ENCODE results near the gene GAL3ST1. TPM values are rescaled to one million over a fixed set of nuclear protein-coding genes. Genes with fewer than 3 reads are reported as not detected.
A peak's percentile ranks its signal among the peaks of the same experiment; 100 is the strongest.
"Not testable (repeated sequence)": the region's sequence is repeated elsewhere in the genome, so short reads cannot be mapped to it uniquely, and the experiment has no call there.

The GAL3ST1 gene
- total RNA-seq, 8 experiments from 2014 or later = 0.91 to 2.9 (median 1.7) TPM; not detected in 2

GRCh38 chr22:30606455-30607299, 32.2 kb upstream of the GAL3ST1 start, which contains the start of gene TCN2:
Gene TCN2, plus strand, starts transcription at chr22:30607174. Its CDS starts 158 bp downstream, at chr22:30607332.
- 0 to 6% methylated on average over 2 to 3 of the region's 24 CpGs; no CpG with 5 or more reads in 8 of the 10 experiments for WGBS, 10 experiments
- in situ Hi-C loops (cut with MboI; ENCODE audit: low pct_unique_long_range_greater_than_20kb in 2 of 9, low sequenced_read_pairs in 9 of 9, unreplicated experiment in 9 of 9) = no loop called here
- Histone ChIP-seq H3K27ac (peak within 1 kb of the TSS; percentile 67 to 87), H3K4me1 (replicated peaks in 1 of 2) (peaks cover 24 to 26% of the 10 kb centered on the region in 2 donors), H3K4me3 (peak within 1 kb of the TSS; percentile 44 to 81 (median 50))
- ATAC-seq (replicated peaks in 6 of 8) = peak; percentile 59 to 90 (median 82)

GRCh38 chr22:30605449-30606110, 31.1 kb upstream of the GAL3ST1 start:
- H3K4me1 ChIP-seq (replicated peaks in 1 of 2) = peaks cover 24 to 26% of the 10 kb centered on the region in 2 donors
- peak in 2 of 8 experiments; percentile 2 to 20 for ATAC-seq (replicated peaks in 6 of 8)
- in situ Hi-C loops (cut with MboI; ENCODE audit: low pct_unique_long_range_greater_than_20kb in 2 of 9, low sequenced_read_pairs in 9 of 9, unreplicated experiment in 9 of 9) = no loop called here
- H3K4me3 ChIP-seq = no peak overlapping the region
- 0 to 93% (median 54%) methylated on average over 1 to 9 of the region's 9 CpGs; no CpG with 5 or more reads in 2 of the 10 experiments for WGBS, 10 experiments
- no peak overlapping the region for H3K27ac ChIP-seq

GRCh38 chr22:30604723-30605122, 30.3 kb upstream of the GAL3ST1 start:
- 75 to 100% (median 100%) methylated on average over 1 to 2 of the region's 2 CpGs; no CpG with 5 or more reads in 4 of the 10 experiments for WGBS, 10 experiments
- no peak for ATAC-seq (replicated peaks in 6 of 8)
- in situ Hi-C loops (cut with MboI; ENCODE audit: low pct_unique_long_range_greater_than_20kb in 2 of 9, low sequenced_read_pairs in 9 of 9, unreplicated experiment in 9 of 9) = no loop called here
- Histone ChIP-seq H3K4me3 (no peak overlapping the region), H3K4me1 (replicated peaks in 1 of 2) (peaks cover 24 to 26% of the 10 kb centered on the region in 2 donors), H3K27ac (no peak overlapping the region)

GRCh38 chr22:30603801-30604200, 29.3 kb upstream of the GAL3ST1 start:
- no peak overlapping the region for H3K4me3 ChIP-seq
- H3K4me1 ChIP-seq (replicated peaks in 1 of 2) = peaks cover 17% of the 10 kb centered on the region in 2 donors
- no peak overlapping the region for H3K27ac ChIP-seq
- in situ Hi-C loops (cut with MboI; ENCODE audit: low pct_unique_long_range_greater_than_20kb in 2 of 9, low sequenced_read_pairs in 9 of 9, unreplicated experiment in 9 of 9) = no loop called here
- ATAC-seq (replicated peaks in 6 of 8) = no peak
- WGBS, 10 experiments = 20 to 92% (median 70%) methylated on average over 1 to 3 of the region's 3 CpGs; no CpG with 5 or more reads in 3 of the 10 experiments

GRCh38 chr22:30602049-30602448, 27.6 kb upstream of the GAL3ST1 start:
- Histone ChIP-seq H3K4me3 (no peak overlapping the region), H3K27ac (no peak overlapping the region), H3K4me1 (replicated peaks in 1 of 2) (peaks cover 0 to 4% of the 10 kb centered on the region in 2 donors)
- in situ Hi-C loops (cut with MboI; ENCODE audit: low pct_unique_long_range_greater_than_20kb in 2 of 9, low sequenced_read_pairs in 9 of 9, unreplicated experiment in 9 of 9) = no loop called here
- 0 to 83% (median 30%) methylated on average over 1 to 3 of the region's 3 CpGs; no CpG with 5 or more reads in 1 of the 10 experiments for WGBS, 10 experiments
- peak in 1 of 8 experiments; percentile 30 for ATAC-seq (replicated peaks in 6 of 8)

- in situ Hi-C loops (cut with MboI; ENCODE audit: low pct_unique_long_range_greater_than_20kb in 2 of 9, low sequenced_read_pairs in 9 of 9, unreplicated experiment in 9 of 9) = no loop called here
- peaks cover 0 to 4% of the 10 kb centered on the region in 2 donors for H3K4me1 ChIP-seq (replicated peaks in 1 of 2)
- H3K4me3 ChIP-seq = no peak overlapping the region
- ATAC-seq (replicated peaks in 6 of 8) = no peak
- WGBS, 10 experiments = 27 to 100% (median 89%) methylated on average over 1 to 5 of the region's 5 CpGs
- no peak overlapping the region for H3K27ac ChIP-seq
Observed at GRCh38 chr22:30601464-30601863, 27.0 kb upstream of the GAL3ST1 start.

- no peak overlapping the region for H3K4me3 ChIP-seq
- no peaks in the 10 kb centered on the region for H3K4me1 ChIP-seq (replicated peaks in 1 of 2)
- no peak overlapping the region for H3K27ac ChIP-seq
- in situ Hi-C loops (cut with MboI; ENCODE audit: low pct_unique_long_range_greater_than_20kb in 2 of 9, low sequenced_read_pairs in 9 of 9, unreplicated experiment in 9 of 9) = no loop called here
- peak in 2 of 8 experiments; percentile 9 to 19 for ATAC-seq (replicated peaks in 6 of 8)
- 0 to 75% (median 26%) methylated on average over 1 to 2 of the region's 3 CpGs; no CpG with 5 or more reads in 2 of the 10 experiments for WGBS, 10 experiments
Observed at GRCh38 chr22:30600921-30601320, 26.5 kb upstream of the GAL3ST1 start.

GRCh38 chr22:30598986-30599385, 24.5 kb upstream of the GAL3ST1 start:
- Histone ChIP-seq H3K4me3 (no peak overlapping the region), H3K4me1 (replicated peaks in 1 of 2) (no peaks in the 10 kb centered on the region), H3K27ac (no peak overlapping the region)
- WGBS, 10 experiments = 57 to 100% (median 90%) methylated on average over 2 to 3 of the region's 3 CpGs; no CpG with 5 or more reads in 2 of the 10 experiments
- no peak for ATAC-seq (replicated peaks in 6 of 8)
- in situ Hi-C loops (cut with MboI; ENCODE audit: low pct_unique_long_range_greater_than_20kb in 2 of 9, low sequenced_read_pairs in 9 of 9, unreplicated experiment in 9 of 9) = no loop called here

- in situ Hi-C loops (cut with MboI; ENCODE audit: low pct_unique_long_range_greater_than_20kb in 2 of 9, low sequenced_read_pairs in 9 of 9, unreplicated experiment in 9 of 9) = no loop called here
- H3K4me3 ChIP-seq = no peak overlapping the region
- H3K4me1 ChIP-seq (replicated peaks in 1 of 2) = no peaks in the 10 kb centered on the region
- 85 to 93% methylated on average over 3 to 8 of the region's 29 CpGs; no CpG with 5 or more reads in 8 of the 10 experiments for WGBS, 10 experiments
- ATAC-seq (replicated peaks in 6 of 8) = no peak
- no peak overlapping the region for H3K27ac ChIP-seq
Observed at GRCh38 chr22:30596886-30597285, 22.4 kb upstream of the GAL3ST1 start.

GRCh38 chr22:30596199-30596598, 21.7 kb upstream of the GAL3ST1 start:
- in situ Hi-C loops (cut with MboI; ENCODE audit: low pct_unique_long_range_greater_than_20kb in 2 of 9, low sequenced_read_pairs in 9 of 9, unreplicated experiment in 9 of 9) = no loop called here
- 8 to 80% (median 70%) methylated on average over 2 of the region's 2 CpGs; no CpG with 5 or more reads in 5 of the 10 experiments for WGBS, 10 experiments
- H3K4me3 ChIP-seq = no peak overlapping the region
- ATAC-seq (replicated peaks in 6 of 8) = no peak
- no peaks in the 10 kb centered on the region for H3K4me1 ChIP-seq (replicated peaks in 1 of 2)
- H3K27ac ChIP-seq = no peak overlapping the region

- H3K27ac ChIP-seq; in situ Hi-C loops (cut with MboI; ENCODE audit: low pct_unique_long_range_greater_than_20kb in 2 of 9, low sequenced_read_pairs in 9 of 9, unreplicated experiment in 9 of 9); H3K4me1 ChIP-seq (replicated peaks in 1 of 2): not testable (repeated sequence)
Observed at GRCh38 chr22:30592360-30592713, 17.9 kb upstream of the GAL3ST1 start.

GRCh38 chr22:30591588-30592359, 17.3 kb upstream of the GAL3ST1 start, which contains the start of gene PES1:
Gene PES1, minus strand, starts transcription at chr22:30591910. Its CDS starts 77 bp downstream, at chr22:30591833.
- WGBS, 10 experiments = 0 to 2% (median 0%) methylated on average over 2 to 32 of the region's 49 CpGs; no CpG with 5 or more reads in 2 of the 10 experiments
- Histone ChIP-seq H3K4me1 (replicated peaks in 1 of 2) (peaks cover 6 to 7% of the 10 kb centered on the region in 2 donors), H3K27ac (peak within 1 kb of the TSS; percentile 97 to 98), H3K4me3 (peak within 1 kb of the TSS; percentile 59 to 85 (median 75))
- peak; percentile 96 to 99 (median 96) for ATAC-seq (replicated peaks in 6 of 8)
- in situ Hi-C loops (cut with MboI; ENCODE audit: low pct_unique_long_range_greater_than_20kb in 2 of 9, low sequenced_read_pairs in 9 of 9, unreplicated experiment in 9 of 9) = no loop called here

More at GRCh38 chr22:30592360-30592713, 17.9 kb upstream of the GAL3ST1 start:
- peak in 1 of 8 experiments; percentile 10 for ATAC-seq (replicated peaks in 6 of 8)
- 0 to 93% (median 46%) methylated on average over 2 to 14 of the region's 18 CpGs; no CpG with 5 or more reads in 3 of the 10 experiments for WGBS, 10 experiments
- H3K4me3 ChIP-seq = peak overlapping the region; percentile 4 to 75 (median 17)

All from motor neuron (in vitro differentiated cells).